ENCODE data around the gene CHI3L2. TPM values are rescaled to one million over a fixed set of nuclear protein-coding genes. Genes with fewer than 3 reads are reported as not detected.

CHI3L2 gene
- total and polyA plus RNA-seq, 7 donors, result 0.24 to 2.2 (median 0.42) TPM

DNA sequence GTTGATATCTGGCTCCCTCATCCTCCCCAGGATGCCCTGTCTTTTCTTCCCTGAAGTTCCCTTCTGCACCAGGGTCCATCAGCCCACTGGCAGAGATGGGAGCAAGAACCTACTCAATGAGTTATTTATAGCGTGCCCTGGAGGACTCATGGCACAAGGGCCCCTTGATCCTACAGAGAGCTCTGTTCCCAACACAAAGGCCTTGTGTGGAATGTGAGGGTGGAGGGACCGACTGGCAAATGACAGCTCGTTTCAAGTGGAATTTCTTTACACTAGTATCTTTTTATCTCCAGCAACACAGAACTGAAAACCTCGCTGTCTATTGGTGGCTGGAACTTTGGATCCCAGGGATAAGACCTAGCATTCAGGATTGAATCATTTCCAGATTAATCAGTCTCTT is 22.4 kb downstream of the CHI3L2 start:
- ATAC-seq, result no peak
- Histone ChIP-seq H3K36me3 (ENCODE audit: insufficient read depth in 1 of 2, low read depth in 1 of 2) (no peaks in the 10 kb centered on the region), H3K4me3 (no peak overlapping the region), H3K4me1 (no peaks in the 10 kb centered on the region), H3K27me3 (ENCODE audit: insufficient read depth in 3 of 3, low read length in 2 of 3) (no peaks in the 10 kb centered on the region), H3K27ac (no peak overlapping the region), H3K9me3 (no peaks in the 10 kb centered on the region)
- intact Hi-C loops (cut with DNase I), result no loop called here
- DNase-seq, result no peak
- 60 to 68% (median 66%) methylated on average over 4 of the region's 4 CpGs for WGBS, 3 donors
- TF ChIP-seq, protein P1, sequence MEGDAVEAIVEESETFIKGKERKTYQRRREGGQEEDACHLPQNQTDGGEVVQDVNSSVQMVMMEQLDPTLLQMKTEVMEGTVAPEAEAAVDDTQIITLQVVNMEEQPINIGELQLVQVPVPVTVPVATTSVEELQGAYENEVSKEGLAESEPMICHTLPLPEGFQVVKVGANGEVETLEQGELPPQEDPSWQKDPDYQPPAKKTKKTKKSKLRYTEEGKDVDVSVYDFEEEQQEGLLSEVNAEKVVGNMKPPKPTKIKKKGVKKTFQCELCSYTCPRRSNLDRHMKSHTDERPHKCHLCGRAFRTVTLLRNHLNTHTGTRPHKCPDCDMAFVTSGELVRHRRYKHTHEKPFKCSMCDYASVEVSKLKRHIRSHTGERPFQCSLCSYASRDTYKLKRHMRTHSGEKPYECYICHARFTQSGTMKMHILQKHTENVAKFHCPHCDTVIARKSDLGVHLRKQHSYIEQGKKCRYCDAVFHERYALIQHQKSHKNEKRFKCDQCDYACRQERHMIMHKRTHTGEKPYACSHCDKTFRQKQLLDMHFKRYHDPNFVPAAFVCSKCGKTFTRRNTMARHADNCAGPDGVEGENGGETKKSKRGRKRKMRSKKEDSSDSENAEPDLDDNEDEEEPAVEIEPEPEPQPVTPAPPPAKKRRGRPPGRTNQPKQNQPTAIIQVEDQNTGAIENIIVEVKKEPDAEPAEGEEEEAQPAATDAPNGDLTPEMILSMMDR (IDR thresholded peaks at IDR 0.05), result no peak

DNA sequence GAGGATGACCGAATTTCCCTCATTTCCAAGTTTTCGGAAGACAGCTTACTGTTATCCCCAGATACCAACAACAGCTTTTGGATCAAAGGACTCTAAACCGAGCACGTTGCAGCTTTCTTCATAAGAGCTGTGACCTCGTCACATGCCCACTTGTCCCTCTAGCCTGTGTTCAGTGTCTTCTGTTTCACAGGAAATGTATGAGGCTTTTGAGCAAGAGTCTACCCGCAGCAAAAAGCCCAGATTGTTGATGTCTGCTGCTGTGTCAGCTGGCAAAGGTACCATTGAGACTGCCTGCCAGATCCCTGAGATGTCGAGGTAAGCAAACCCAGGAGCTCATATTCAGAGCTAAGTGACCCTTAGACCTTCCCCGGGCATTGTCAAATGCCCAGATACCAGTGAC is 24.1 kb downstream of the CHI3L2 start:
- Histone ChIP-seq H3K27ac (no peak overlapping the region), H3K4me1 (no peaks in the 10 kb centered on the region), H3K27me3 (ENCODE audit: insufficient read depth in 3 of 3, low read length in 2 of 3) (no peaks in the 10 kb centered on the region), H3K9me3 (no peaks in the 10 kb centered on the region), H3K4me3 (no peak overlapping the region), H3K36me3 (ENCODE audit: insufficient read depth in 1 of 2, low read depth in 1 of 2) (no peaks in the 10 kb centered on the region)
- no peak for ATAC-seq
- WGBS, 3 donors, result 60 to 75% (median 72%) methylated on average over 8 of the region's 8 CpGs
- intact Hi-C loops (cut with DNase I), result no loop called here
- DNase-seq, result no peak
- TF ChIP-seq, protein P1 (IDR thresholded peaks at IDR 0.05), result no peak

DNA sequence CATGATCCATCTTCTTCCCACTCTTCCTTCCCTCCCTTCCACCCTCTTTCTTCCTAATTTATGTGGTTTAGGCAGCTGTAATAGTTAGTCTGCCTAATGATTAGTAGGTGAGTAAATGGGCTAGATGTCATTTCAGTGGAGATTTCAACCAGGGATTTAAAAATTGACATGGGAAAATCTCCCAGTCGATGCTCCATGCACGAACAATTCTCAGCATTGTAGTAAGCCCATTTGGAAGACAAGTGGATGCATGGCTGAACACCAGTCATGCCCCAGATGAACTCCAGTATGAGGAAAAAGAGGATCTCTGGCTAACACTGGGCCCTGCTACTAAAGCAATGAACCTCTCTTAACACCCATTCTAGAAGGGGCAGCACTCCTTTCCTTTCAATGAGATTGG is 25.3 kb downstream of the CHI3L2 start:
- no peaks in the 10 kb centered on the region for H3K4me1 ChIP-seq
- H3K9me3 ChIP-seq, result no peaks in the 10 kb centered on the region
- no peak for DNase-seq
- H3K27ac ChIP-seq, result no peak overlapping the region
- no peaks in the 10 kb centered on the region for H3K36me3 ChIP-seq (ENCODE audit: insufficient read depth in 1 of 2, low read depth in 1 of 2)
- 53 to 75% (median 63%) methylated on average over 2 of the region's 2 CpGs for WGBS, 3 donors
- H3K27me3 ChIP-seq (ENCODE audit: insufficient read depth in 3 of 3, low read length in 2 of 3), result no peaks in the 10 kb centered on the region
- TF ChIP-seq, protein P1 (IDR thresholded peaks at IDR 0.05), result no peak
- H3K4me3 ChIP-seq, result no peak overlapping the region
- intact Hi-C loops (cut with DNase I), result no loop called here
- ATAC-seq, result no peak

DNA sequence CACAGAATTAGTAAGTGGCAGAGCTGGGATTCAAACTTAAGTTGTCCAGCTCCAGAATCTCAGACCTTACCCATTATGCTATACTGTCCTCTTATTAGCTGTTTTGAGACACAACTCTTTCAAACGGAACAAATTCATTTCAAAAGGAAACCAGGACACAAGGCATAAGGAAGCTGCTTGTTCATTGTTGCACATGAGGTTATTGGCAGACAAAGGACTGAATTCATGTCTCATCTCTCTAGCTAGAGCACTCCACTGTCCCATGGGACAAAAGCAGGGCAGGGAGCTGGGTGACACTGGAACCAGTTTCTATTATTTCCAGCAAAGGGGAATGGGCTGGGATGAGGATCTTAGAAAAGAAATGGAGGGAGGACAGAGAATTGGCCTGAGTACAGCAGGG is 26.4 kb downstream of the CHI3L2 start:
- no peak overlapping the region for H3K27ac ChIP-seq
- no peaks in the 10 kb centered on the region for H3K9me3 ChIP-seq
- 46 to 78% (median 62%) methylated on average over 1 of the region's 1 CpG for WGBS, 3 donors
- intact Hi-C loops (cut with DNase I), result no loop called here
- ATAC-seq (no peak), DNase-seq (no peak)
- H3K4me3 ChIP-seq, result no peak overlapping the region
- TF ChIP-seq, protein P1 (IDR thresholded peaks at IDR 0.05), result no peak
- H3K36me3 ChIP-seq (ENCODE audit: insufficient read depth in 1 of 2, low read depth in 1 of 2), result no peaks in the 10 kb centered on the region
- no peaks in the 10 kb centered on the region for H3K4me1 ChIP-seq
- no peaks in the 10 kb centered on the region for H3K27me3 ChIP-seq (ENCODE audit: insufficient read depth in 3 of 3, low read length in 2 of 3)

DNA sequence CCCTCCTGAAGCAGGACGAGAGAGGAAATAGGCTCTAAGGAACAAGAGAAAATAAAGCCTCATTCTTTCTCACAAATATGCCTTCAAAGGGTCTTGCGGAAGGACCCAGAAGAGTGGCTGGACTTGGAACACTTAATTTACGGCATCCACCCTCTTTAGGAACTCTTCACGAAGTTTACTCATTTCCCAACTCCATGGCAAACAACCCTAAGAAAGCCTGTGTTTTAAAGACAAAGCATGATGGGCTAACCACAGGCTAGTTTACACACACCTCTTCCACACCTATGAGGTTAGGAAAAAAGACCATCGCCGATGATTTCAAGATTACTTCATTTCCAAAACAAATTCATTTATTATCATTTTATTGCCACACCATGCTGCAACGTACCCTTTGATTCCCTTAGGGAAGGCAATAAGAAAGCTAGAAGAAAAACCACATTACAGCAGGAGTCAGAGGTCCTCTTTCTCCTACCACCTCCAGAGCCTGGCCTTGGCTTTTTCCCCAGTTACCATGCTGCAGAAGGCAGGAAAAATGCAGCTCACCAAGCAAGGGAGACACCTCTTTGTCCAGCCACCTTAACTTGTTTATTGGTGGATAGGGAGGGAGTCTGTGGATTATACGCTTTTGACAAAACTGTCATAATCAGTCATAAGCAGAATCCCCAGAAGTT is 29.6 kb downstream of the CHI3L2 start:
- TF ChIP-seq, protein P1 (IDR thresholded peaks at IDR 0.05), result no peak
- no peak for DNase-seq
- H3K36me3 ChIP-seq (ENCODE audit: insufficient read depth in 1 of 2, low read depth in 1 of 2), result no peaks in the 10 kb centered on the region
- no peaks in the 10 kb centered on the region for H3K4me1 ChIP-seq
- ATAC-seq, result no peak
- no peak overlapping the region for H3K27ac ChIP-seq
- H3K4me3 ChIP-seq, result no peak overlapping the region
- 73 to 77% (median 76%) methylated on average over 8 of the region's 8 CpGs for WGBS, 3 donors
- H3K9me3 ChIP-seq, result no peaks in the 10 kb centered on the region
- intact Hi-C loops (cut with DNase I), result no loop called here
- H3K27me3 ChIP-seq (ENCODE audit: insufficient read depth in 3 of 3, low read length in 2 of 3), result no peaks in the 10 kb centered on the region
